Astrocyte of the spinal cord (primary cell): ENCODE data around the gene NTNG2.
A peak's percentile ranks its signal among the peaks of the same experiment; 100 is the strongest.
"Not testable (repeated sequence)": the region's sequence is repeated elsewhere in the genome, so short reads cannot be mapped to it uniquely, and the experiment has no call there.

Experiments used
- DNase-seq: peaks from one replicate; pipeline ENCODE4 v3.0.0; 2011; ENCODE audit warnings: low read depth, low spot score
- H3K4me3 ChIP-seq: 2 replicates; pipeline ENCODE4 v1.5.1; 2011; ENCODE audit warnings: low read depth, mild to moderate bottlenecking, low read length, moderate library complexity
- CTCF ChIP-seq: IDR thresholded peaks from 2 replicates; pipeline ENCODE4 v1.5.1; 2012; ENCODE audit warnings: low read depth, mild to moderate bottlenecking, low read length, inconsistent platforms
- in situ Hi-C: cut with HindIII; loops from 2 replicates; pipeline ENCODE4 v1.10.0; 2017; ENCODE audit warnings: low sequenced_read_pairs

Gene NTNG2

GRCh38 chr9:132260846-132261245 is 99.0 kb downstream of the NTNG2 start:
- H3K4me3 ChIP-seq = no peak overlapping the region
- DNase-seq = no peak
- TF ChIP-seq CTCF = no peak
- in situ Hi-C loops = no loop called here

- TF ChIP-seq CTCF = no peak
- in situ Hi-C loops = no loop called here
- H3K4me3 ChIP-seq = no peak overlapping the region
- DNase-seq = no peak
Observed at GRCh38 chr9:132266017-132266416, 104.2 kb downstream of the NTNG2 start.

GRCh38 chr9:132267660-132268059 is 105.8 kb downstream of the NTNG2 start:
- no peak overlapping the region for H3K4me3 ChIP-seq
- DNase-seq = no peak
- in situ Hi-C loops = no loop called here
- no peak for TF ChIP-seq CTCF

GRCh38 chr9:132268725-132269352 is 107.0 kb downstream of the NTNG2 start:
- peak; percentile 91 for TF ChIP-seq CTCF
- H3K4me3 ChIP-seq = no peak overlapping the region
- peak; percentile 66 for DNase-seq
- in situ Hi-C loops = no loop called here

GRCh38 chr9:132269704-132270516 is 108.1 kb downstream of the NTNG2 start:
- DNase-seq, H3K4me3 ChIP-seq, in situ Hi-C loops: not testable (repeated sequence)

- TF ChIP-seq CTCF = no peak
- no peak for DNase-seq
- in situ Hi-C loops = no loop called here
- H3K4me3 ChIP-seq = no peak overlapping the region
Observed at GRCh38 chr9:132274861-132275260, 113.0 kb downstream of the NTNG2 start.

- no peak for DNase-seq
- in situ Hi-C loops = no loop called here
- H3K4me3 ChIP-seq = no peak overlapping the region
- TF ChIP-seq CTCF = no peak
Observed at GRCh38 chr9:132283165-132283564, 121.3 kb downstream of the NTNG2 start.
